CD4-positive, alpha-beta T cell treated with Interleukin-6 for 4 hours (primary cell): ENCODE measurements around the gene AADACL4.

Experiments
- DNase-seq: peaks from one replicate; pipeline ENCODE4 v3.0.0-alpha.2; 2020; ENCODE audit warnings: mixed read lengths

Gene AADACL4

DNA sequence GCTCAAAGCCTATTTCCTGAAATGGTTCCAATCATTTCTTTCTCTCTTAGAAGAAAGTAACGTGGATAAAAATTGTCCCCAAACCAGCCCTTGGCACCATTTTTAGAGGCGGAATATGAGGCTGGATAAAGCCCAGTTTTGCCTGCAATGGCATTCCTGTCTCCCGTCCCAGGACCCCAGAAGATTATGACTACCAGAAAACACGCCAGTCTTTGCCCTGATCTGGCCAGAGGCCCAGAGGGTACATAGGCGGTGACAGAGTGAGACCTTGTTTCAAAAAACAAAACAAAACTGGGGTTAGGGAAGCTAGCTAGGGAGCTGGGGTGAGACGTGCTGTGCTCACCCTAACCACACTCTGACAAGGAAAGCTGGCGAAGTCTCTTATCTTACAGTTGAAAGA, at the start of gene AADACL4:
Gene AADACL4 (plus strand): TSS at position 301 of the 400 bp plus-strand sequence. CDS start 462 bp downstream, outside the sequence.
- DNase-seq: no peak

DNA sequence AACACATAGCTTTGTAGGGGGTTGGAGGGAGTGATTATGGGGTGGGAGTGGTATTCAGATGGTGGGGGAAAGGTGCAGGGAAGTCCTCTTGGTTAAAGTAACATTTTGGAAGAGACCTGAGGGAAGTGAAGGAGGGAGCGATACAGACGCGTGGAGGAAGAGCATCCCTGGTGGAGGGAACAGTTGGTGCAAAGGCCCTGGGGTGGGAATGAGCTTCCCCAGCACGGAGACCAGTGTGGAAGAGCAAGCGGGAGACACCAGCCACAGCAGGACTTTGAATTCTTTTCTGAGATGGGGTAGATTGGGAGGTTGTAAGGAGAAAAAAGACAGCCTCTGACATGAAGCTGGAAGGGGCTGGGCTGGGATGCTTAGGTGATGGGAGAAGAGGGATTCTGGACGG, 49.4 kb upstream of the AADACL4 start:
- no peak for DNase-seq

DNA sequence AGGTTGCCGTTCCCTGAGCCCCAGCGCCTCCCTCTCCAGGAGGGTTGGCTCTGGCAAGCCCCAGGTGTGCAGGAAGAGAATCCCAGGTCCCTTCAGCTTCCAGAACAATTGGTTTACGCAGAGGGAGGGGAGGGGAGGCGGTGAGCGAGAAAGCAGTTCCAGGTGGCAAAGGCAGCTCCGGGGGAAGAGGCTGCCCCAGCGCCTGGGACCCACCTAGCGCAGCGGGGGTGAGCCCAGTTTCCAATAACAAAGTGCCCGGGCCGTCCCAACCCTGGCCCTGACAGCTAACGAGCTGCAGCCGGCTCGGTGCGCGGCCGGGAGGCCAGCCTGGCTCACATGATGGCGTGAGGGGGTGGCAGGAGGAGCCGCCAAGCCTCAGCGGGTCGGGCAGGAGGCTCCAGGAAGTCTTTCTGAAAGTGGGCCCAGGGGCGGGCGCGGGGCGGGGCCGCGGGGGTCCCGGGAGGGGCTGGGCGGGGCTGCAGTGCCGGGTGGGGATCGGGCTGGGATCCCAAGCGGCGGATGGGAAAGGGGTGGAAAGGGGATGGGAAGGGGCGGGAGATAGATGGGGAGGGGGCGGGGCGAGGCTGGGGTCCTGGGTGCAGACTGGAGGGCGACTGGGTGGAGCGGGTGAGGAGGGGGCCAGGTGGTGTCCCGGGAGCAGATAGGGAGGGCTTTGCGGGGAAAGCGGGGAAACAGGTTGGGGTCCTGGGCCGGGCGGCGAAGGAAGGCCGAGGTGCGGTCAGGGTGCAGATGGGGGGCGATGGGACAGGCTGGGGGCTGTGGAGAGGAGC, 48.7 kb upstream of the AADACL4 start:
- DNase-seq: peak; percentile 50

DNA sequence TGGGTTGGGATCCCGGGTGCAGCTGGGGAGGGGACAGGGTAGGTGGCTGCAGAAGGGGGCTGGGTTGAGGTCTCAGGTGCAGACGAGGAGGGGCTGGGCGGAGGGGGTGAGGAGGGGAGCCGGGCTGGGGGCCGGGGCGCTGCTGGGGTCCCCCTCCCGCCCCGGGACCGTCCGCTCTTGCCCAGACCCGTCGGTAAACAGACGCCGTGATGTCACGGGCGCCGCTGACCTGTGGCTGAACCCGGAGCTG, 48.2 kb upstream of the AADACL4 start:
- DNase-seq: no peak

DNA sequence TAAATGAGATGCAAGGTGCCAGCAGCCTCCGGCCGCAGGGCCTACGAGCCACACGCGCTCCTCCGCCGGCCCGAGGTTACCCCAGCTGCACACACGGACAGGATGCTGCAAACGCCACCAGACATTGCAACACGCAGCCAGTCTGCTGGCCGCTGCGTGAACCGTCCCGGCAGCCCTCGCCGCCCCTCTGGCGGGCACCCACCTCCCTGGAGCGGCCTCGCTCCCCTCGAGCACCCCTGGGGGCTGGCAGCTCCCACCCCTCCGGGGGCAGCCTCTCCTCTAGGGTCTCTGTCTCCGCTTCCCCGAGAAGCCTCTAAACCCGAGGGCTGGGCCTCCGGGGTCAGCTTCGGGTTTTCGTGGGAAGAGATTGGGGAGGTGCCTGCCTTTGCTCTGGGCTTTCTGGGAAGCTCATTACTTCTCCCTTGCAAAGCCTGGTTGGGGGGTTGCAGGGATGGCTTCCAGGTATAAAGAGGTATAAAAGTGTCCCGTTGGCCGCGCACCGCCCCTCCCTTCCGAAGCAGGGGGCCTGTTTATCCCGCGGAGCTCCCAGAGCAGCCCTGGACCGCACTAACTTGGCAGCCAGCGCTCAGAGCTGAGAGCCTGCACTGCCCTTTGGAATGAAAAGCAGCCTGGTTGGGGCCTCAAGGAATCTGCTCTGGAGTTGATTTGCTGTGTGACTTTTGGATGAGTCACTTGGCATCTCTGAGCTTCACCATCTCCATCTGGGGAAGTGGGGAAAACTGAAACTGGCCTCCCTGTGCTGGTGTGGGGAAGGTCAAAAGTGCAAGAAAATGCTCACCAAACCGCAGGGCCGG, 47.7 kb upstream of the AADACL4 start:
- no peak for DNase-seq

DNA sequence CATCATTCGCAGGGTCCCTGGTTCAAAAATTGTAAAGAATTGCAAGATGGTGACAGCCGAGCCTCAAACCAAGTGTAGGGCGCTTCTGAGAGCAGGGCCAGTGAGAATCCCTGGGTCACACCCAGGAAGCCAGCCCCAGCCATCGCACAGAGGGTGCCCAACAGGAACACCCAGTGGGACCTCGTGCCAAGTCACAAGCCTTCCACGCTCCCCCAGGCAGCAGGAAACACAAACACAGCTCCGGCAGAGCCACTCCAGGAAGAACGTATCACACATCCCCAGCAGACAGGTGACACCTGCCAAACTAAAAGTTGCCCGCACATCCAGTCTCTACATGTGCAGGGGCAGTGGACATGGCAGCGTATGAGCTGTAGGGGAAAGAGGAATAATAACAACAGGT, 46.1 kb upstream of the AADACL4 start:
- no peak for DNase-seq

DNA sequence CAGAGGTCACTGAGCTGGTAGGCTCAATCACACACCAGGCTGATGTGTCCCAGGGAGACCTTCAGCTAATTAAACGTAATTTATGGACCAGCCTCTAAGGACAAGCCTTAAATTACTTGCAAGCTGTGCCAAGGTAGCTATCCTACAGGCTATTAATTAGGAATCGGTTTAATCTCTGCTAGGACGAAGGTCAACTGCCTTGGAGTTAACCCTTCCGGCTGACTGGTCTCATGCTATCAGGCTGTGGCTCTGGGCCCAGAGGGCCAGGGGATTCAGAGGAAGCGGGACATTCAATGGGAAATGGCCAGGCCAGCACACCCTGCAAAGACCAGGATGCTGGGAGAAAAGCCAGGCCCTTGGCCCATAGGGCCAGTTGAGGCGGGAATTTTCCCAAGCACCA, 44.9 kb upstream of the AADACL4 start:
- no peak for DNase-seq

DNA sequence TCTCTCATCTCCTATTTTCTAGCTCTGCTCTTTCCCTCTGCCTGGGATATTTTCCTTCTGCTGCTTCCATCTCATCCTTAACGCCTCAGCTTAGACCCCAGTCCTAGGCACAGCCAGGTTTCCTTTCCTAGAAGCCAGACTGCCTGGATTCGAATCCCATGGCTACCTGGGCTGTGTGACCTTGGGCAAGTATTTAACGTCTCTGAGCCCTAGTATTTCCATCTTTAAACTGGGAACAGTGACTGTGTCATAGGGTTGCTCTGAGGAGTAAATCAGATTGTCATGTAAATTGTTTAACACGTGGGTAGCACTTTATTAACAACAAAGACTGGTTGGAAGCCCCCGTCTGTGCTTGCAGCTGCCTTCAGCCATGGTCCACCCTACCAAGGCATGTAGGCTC, 44.2 kb upstream of the AADACL4 start:
- no peak for DNase-seq

DNA sequence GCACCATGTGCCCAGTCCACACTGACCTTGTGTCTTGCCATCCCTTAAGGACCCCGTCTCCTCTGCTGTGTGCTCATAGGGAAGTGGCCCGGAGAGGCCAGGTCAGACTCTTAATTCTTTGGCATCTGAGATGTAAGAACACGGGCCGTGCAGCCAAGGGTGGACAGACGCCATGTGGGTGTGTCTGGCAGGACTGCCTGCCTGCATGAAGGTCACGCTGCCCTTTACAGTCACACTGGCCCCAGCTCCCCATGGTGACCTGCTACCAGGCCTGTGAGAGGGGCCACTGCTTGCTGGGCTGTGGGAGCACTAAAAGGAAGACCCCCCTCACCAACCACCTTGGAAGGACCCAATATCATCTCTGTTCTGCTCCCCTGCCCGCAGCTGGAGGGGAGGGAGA, 43.5 kb upstream of the AADACL4 start:
- no peak for DNase-seq

DNA sequence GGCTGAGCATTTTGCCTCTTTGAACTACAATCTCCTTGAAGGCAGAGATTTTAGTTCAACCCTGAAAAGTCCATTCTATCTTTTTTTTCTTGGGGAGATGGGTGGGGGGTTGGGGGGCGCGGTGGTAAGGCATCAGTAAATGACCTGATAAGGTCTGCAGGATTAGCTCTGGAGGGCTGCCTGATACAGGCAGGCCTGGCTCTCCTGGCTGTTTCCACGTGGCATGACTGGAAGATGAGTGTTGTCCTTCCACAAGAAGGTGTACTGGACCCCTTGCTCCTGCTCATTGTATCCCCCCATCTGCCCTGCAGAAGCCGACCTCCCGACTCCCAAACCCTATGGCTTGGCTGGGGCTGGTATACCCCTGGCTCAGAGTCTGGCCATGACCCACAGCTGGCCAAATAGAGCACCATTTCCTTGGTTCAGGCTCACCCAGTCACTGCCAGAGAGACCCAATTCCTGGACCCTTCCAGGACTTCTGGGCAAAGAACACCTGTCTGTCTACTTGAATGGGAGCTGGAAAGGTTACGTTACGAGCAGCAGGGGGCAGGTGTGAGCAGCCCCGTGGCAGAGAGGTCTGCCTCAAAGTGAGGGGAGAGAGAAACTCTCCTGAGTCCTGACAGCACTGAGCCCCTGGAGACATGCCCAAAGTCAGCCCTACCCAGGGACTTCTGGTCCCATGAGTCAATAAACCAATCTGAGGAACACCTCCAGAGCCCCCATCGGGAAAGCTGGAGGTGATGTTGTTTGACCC, 42.8 kb upstream of the AADACL4 start:
- DNase-seq: peak; percentile 79

DNA sequence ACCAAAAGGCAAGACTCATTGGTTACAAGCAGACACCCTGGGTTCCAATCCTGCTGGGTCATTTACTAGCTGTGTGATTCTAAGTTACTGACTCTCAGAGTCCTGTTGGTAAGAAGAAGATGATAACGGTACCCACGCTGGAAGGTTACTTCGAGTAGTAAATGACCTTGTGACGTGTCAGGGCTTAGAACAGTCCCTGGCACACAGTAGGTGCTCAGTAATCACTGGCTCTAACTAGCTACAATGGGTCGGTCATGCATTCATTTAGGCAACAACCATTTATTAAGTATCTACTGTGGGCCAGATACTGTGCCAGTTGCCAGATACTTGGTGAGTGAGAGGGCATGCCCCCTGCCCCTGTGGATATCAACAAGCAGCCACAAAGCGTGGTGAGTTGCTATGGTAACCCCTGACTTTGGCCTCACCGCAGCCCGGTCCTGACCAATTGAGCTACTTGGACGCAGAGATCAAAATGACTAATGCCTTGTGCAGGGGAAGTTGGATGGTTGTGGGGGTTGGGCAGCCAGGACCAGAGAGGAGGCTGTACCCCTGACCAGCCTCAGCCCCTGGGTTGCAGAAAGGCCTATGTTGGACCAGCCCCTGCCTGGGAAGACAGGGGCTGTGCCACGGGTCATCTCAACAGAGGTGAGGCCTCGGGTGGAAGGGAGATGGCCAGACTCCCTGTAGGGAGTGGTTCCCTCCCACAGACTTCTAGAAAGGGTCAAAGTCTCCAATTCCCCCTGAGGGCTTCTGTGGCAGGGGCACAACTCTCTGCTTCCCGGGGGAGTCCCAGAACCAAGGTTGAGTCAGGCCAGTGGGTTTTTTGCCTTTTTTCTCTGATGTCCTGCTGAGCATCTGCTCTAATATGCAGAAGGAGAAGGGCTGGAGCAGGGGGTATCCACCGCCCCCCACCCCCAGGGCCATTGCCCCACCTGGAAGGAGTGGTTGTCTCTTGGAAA, 41.9 kb upstream of the AADACL4 start:
- no peak for DNase-seq

DNA sequence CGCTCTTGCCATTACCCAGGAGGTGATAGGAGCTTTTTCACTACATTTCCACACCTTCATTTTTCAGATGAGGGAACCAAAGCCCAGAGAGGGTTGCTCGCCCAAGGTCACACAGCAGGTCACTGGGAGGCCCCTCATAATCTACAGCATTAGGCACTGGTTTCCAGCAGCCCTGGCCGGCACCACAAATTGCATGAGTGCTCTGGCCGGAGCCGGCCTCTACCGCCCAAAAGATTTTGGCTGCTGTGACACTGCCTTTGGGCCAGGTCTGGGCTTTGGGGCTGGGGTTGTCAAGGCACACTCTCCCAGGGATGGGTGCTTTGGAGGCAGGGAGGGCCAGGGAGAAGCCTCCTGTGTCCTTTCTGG, 41.2 kb upstream of the AADACL4 start:
- no peak for DNase-seq

DNA sequence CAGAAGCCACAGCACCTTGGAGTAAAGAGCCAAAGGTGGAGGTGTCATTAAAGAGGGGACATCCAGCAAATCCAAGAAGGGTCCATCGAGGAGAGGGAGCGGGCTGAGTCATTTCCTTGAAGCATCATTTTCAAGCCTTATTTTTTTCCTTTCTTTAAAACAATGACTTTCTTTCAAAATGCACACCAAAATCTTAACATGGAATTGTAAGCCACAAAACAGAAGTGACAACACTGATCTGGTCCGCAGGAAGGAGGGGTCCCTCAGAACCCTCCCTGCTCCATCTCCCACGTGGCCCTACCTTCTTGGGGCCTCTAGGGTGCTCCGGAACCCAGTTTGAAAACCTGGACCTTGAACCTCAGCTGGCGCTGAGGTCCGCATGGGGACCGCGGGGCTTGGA, 40.7 kb upstream of the AADACL4 start:
- DNase-seq: no peak

DNA sequence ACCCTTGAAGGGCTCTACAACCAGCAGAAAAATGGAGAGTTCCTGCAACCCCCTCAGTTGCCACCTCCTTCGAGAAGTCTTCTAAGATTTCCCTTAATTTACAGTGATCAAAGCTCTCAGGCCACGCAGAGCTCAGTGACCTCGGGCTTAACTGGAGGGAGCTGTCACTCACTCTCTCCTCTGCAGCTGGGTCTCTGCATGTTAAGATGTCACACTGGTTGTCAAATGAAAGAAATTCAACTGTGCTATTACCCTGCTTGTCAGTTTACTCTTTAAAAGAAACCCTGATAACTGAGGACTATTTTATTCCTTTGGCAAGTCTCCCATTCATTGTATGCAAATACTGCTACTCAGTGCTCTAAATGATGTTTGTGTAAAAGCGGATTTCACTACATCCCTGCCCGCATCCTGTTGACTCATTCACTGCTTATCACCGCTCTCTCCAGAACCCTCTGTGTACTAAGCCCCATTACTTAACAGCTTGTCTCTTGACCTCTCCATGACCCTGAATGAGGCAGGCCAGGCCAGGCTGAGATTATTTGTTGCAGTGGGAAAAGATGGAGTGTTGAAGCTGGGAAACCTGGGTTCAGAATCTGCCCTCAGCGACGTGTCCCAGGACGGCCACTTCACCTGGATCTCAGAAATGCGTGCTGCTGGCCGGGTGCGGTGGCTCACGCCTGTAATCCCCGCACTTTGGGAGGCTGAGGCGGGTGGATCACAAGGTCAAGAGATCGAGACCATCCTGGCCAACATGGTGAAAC, 39.6 kb upstream of the AADACL4 start:
- DNase-seq: peak; percentile 77

DNA sequence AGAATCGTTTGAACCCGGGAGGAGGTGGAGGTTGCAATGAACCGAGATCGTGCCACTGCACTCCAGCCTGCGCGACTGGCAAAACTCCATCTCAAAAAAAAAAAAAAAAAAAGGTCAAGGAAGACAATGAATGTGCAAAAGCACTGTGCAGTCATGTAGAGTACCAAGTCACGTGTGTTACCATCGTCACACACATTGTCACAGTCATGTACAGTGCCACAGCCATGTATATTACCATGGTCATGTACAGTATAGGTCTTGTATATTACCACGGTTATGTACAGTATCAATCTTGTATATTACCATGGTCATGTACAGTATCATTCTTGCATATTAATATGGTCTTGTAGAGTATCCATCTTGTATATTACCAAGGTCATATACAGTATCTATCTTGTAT, 38.9 kb upstream of the AADACL4 start:
- no peak for DNase-seq

DNA sequence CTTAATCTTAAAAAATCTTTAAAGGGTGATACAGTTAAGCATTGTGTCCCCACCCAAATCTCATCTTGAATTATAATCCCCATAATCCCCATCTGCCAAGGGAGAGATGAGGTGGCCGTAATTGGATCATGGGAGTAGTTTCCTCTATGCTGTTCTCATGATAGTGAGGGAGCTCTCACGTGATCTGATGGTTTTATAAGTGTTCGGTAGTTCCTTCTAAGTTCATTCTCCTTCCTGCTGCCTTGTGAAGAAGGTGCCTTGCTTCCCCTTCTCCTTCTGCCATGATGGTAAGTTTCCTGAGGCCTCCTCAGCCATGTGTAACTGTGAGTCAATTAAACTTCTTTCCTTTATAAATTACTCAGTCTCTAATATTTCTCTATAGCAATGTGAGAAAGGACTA, 36.6 kb upstream of the AADACL4 start:
- DNase-seq: no peak

DNA sequence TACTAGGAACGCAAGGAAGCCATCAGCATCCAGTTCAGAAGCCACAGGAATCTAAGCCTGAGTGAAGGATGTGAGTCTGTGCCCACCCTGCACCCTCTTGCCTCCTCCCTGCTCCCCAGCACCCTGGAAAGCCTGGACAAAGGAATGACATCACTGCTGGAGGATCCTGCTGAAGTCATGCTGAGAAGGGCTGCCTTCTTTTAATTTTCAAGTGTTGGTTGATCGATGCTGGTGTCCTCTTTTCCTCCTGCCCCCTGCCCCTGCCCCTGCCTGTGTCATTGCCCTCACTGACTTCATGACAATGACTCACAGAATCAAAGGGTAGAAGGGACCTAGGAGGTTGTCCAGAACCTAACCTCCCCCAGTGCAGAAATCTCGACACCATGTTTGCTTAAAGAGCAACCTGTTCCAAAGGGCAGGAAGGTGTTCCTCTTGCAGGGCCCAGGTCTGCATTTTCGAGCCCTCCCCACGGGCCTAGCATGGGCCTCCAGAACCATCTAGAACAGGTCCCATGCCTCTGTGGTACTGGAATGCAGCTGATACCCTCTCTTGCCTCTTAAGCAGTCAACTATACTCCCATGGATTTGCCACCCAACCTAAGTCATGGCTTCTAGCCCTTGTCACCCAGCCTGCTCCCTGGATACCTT, 35.5 kb upstream of the AADACL4 start:
- DNase-seq: no peak

DNA sequence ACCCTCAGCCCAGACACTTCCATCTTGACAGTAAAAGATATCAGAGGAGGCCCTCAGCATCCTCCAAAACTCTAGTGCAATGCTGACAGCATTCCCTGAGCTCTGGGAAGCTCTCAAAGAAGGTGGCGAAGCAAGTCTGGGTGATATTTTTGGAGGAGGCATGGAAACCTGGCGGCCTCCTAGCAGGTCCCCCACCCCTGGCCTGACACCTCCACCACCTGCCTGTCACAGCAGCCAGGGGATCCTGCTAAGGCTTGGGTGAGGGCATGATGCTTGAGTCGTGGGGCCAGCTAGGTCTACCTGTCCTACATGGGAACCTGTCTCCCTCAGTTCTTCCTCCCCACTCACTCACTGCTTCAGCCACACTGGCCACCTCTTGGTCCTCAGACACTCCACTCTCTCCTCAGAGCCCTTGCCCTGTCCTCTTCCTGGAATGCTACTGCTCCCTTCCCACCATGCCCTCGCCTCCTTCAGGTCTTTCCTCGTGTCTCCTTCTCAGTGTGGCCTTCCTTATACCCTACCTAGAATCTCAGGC, 34.3 kb upstream of the AADACL4 start:
- no peak for DNase-seq

DNA sequence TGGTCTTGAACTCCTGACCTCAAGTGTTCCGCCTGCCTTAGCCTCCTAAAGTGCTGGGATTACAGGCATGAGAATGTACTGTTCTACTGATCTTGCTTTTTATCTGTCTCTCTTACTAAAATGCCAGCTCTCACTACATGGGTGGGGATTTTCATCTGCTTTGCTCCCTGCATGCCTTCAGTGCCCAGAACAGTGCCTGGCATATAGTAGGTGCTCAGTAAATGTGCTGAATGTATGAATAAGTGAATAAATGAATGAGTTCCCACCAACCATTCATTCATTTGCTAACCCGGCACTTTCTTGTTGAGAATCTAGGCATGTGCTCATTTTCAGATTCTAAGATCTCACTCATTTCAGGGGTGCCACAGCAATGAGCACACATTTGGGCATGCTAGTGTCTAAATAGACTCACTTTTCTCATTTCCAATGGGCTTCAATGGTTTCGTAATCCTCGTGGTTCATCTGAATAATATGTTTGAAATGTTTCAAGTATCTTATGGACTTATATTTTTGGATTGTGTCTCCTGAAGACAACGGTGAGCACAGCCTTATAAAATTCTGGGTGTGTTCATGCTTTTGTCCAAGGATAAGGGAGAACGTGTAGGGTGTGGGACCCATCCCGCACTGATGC, 33.5 kb upstream of the AADACL4 start:
- no peak for DNase-seq

DNA sequence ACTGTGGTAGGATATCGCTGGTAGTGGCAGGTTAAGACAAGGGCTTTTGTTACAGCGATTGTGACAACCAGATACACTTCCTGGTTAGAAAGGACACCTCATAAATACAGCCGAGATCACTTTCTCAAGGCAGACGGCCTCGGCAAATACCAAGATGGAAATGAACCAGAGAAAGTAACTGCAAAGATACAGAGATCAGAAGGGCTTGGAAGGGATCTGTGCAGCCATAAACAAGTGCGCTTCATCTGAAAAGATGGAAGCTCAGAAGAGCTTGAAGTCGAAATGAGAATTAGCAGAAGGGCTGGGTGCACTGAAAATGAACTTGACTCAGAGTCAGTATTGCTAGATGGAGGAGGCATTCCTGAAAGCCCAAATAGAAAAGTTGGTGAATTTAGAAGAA, 32.9 kb upstream of the AADACL4 start:
- DNase-seq: no peak

DNA sequence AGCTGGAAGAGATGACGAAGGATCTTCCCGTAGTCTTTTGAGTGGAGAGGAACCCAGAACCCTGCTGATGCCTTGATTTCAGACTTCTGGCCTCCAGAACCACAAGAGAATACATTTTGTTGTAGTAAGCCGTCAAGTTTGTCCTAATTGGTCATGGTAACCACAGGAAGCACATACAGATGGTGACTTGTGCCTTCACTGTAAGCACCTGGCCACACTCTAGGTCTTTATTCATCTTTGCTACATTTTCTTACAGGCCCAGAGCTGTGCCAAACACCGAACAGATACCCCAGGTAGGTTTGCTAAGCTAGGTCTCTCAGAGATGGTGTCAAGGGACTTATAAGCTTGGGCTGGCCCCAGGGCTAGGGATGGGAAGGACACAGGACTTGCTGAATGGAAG, 30.7 kb upstream of the AADACL4 start:
- DNase-seq: no peak
